SK-N-SH (cell line): ENCODE measurements around the gene PARVB. TPM values are rescaled to one million over a fixed set of nuclear protein-coding genes. Genes with fewer than 3 reads are reported as not detected.

Experiments
- CTCF ChIA-PET: fragments of 300-600, 350-600 bp; formaldehyde crosslinking; extraction: SDS; loops from one replicate; lab custom pipeline; 2021; lab: Yijun Ruan, JAX
- POLR2A ChIA-PET: fragments of 350-600 bp; sonication (Branson Sonifier 250); formaldehyde crosslinking; extraction: SDS; loops from one replicate; lab custom pipeline; 2020; ENCODE audit warnings: antibody characterized with exemption, inconsistent platforms; lab: Yijun Ruan, JAX
- DNase-seq: peaks from one replicate; pipeline ENCODE4 v3.0.0; 2012
- H2AFZ ChIP-seq: fragments of 200-600 bp; sonication (generic); 2 replicates; pipeline ENCODE4 v1.8.1; 2016; ENCODE audit warnings: antibody characterized with exemption, mild to moderate bottlenecking, low read depth
- H3F3A ChIP-seq: fragments of 200-600 bp; sonication (generic); replicated peaks from 2 replicates; pipeline ENCODE3; 2016; ENCODE audit warnings: antibody characterized with exemption, mild to moderate bottlenecking; ENCODE audit not compliant: insufficient read depth
- H3K27ac ChIP-seq, 2 experiments: fragments of 200-500 bp in 1 of 2; fragments of 200-600 bp in 1 of 2; sonication (Bioruptor generic) in 1 of 2; sonication (generic), shearing (Covaris generic) in 1 of 2; 2 replicates each; pipeline versions ENCODE4 v1.5.1 to v1.6.1; 2014 to 2016; ENCODE audit warnings: low read depth in 2 of 2, inconsistent platforms in 1 of 2, low read length in 1 of 2, mild to moderate bottlenecking in 1 of 2, mixed read lengths in 1 of 2
- H3K27me3 ChIP-seq: fragments of 200-600 bp; sonication (generic), shearing (Covaris generic); 2 replicates; pipeline ENCODE4 v1.6.1; 2016; ENCODE audit warnings: mixed run types; ENCODE audit not compliant: insufficient read depth
- H3K36me3 ChIP-seq, 2 experiments: fragments of 200-500 bp in 1 of 2; fragments of 200-600 bp in 1 of 2; sonication (Bioruptor generic) in 1 of 2; sonication (generic) in 1 of 2; replicated peaks in 1 of 2; 2 replicates each; pipeline versions ENCODE3 to v1.5.1; 2014 to 2016; ENCODE audit warnings: low read length in 1 of 2, mild to moderate bottlenecking in 1 of 2; ENCODE audit not compliant: insufficient read depth in 2 of 2, control insufficient read depth in 1 of 2
- H3K4me1 ChIP-seq, 2 experiments: fragments of 200-500 bp in 1 of 2; fragments of 200-600 bp in 1 of 2; sonication (Bioruptor generic) in 1 of 2; sonication (generic), shearing (Covaris generic) in 1 of 2; 2 replicates each; pipeline versions ENCODE4 v1.5.1 to v1.6.1; 2014 to 2016; ENCODE audit warnings: low read depth in 1 of 2, low read length in 1 of 2, mixed run types in 1 of 2; ENCODE audit not compliant: insufficient read depth in 2 of 2, control insufficient read depth in 1 of 2
- H3K4me2 ChIP-seq: fragments of 200-600 bp; sonication (generic), shearing (Covaris generic); 2 replicates; pipeline ENCODE4 v1.6.1; 2017; ENCODE audit warnings: mixed run types
- H3K4me3 ChIP-seq, 2 experiments: fragments of 200-500 bp in 1 of 2; fragments of 200-600 bp in 1 of 2; sonication (Bioruptor generic) in 1 of 2; sonication (generic), shearing (Covaris generic) in 1 of 2; 2 replicates each; pipeline versions ENCODE4 v1.5.1 to v1.8.1; 2014 to 2016; ENCODE audit warnings: low read depth in 2 of 2, inconsistent platforms in 1 of 2, low read length in 1 of 2, mild to moderate bottlenecking in 1 of 2, mixed read lengths in 1 of 2, moderate library complexity in 1 of 2
- H3K79me2 ChIP-seq: fragments of 200-600 bp; sonication (generic); 2 replicates; pipeline ENCODE4 v1.8.1; 2017; ENCODE audit warnings: mild to moderate bottlenecking; ENCODE audit not compliant: insufficient read depth
- H3K9ac ChIP-seq: fragments of 200-600 bp; sonication (generic); 2 replicates; pipeline ENCODE4 v1.6.1; 2017; ENCODE audit warnings: mixed run types
- H3K9me2 ChIP-seq: fragments of 200-600 bp; sonication (generic); 2 replicates; pipeline ENCODE4 v1.6.1; 2017; ENCODE audit warnings: mixed run types
- H3K9me3 ChIP-seq: fragments of 200-600 bp; sonication (generic); 2 replicates; pipeline ENCODE4 v1.6.1; 2017; ENCODE audit warnings: mixed run types, mild to moderate bottlenecking, moderate library complexity
- H4K20me1 ChIP-seq: fragments of 200-600 bp; sonication (generic); 2 replicates; pipeline ENCODE4 v1.6.1; 2017; ENCODE audit warnings: mild to moderate bottlenecking, mixed run types; ENCODE audit not compliant: insufficient read depth
- CHD2 ChIP-seq: fragments of 150-350 bp; IDR thresholded peaks from 2 replicates; pipeline ENCODE4 v1.6.1; 2018; ENCODE audit warnings: low read length; ENCODE audit not compliant: partially characterized antibody
- ELF1 ChIP-seq: IDR thresholded peaks from 2 replicates; pipeline ENCODE4 v1.4.0; 2012
- EP300 ChIP-seq, 2 experiments: IDR thresholded peaks; 2 replicates each; pipeline versions ENCODE4 v1.4.0 to v1.6.1; 2012; ENCODE audit warnings: borderline replicate concordance in 1 of 2, low read depth in 1 of 2, low read length in 1 of 2
- FOXM1 ChIP-seq: IDR thresholded peaks from 2 replicates; pipeline ENCODE4 v1.4.0; 2012; ENCODE audit warnings: low read depth, mild to moderate bottlenecking
- MXI1 ChIP-seq: IDR thresholded peaks from 2 replicates; pipeline ENCODE4 v1.6.1; 2012; ENCODE audit warnings: mild to moderate bottlenecking, low read depth, low read length, improper control_type of control experiment
- NFIC ChIP-seq: IDR thresholded peaks from 2 replicates; pipeline ENCODE4 v1.4.0; 2012; ENCODE audit warnings: borderline replicate concordance
- POLR2AphosphoS5 ChIP-seq: IDR thresholded peaks from 2 replicates; pipeline ENCODE4 v1.6.1; 2012; ENCODE audit warnings: low read depth, low read length
- RAD21 ChIP-seq: IDR thresholded peaks from 2 replicates; pipeline ENCODE4 v1.6.1; 2012; ENCODE audit warnings: mild to moderate bottlenecking, low read length
- RXRA ChIP-seq: IDR thresholded peaks from 2 replicates; pipeline ENCODE4 v1.4.0; 2012; ENCODE audit warnings: low read depth, mild to moderate bottlenecking, borderline replicate concordance
- TAF1 ChIP-seq: IDR thresholded peaks from 2 replicates; pipeline ENCODE4 v1.6.1; 2012; ENCODE audit warnings: low read depth, mild to moderate bottlenecking, low read length, moderate library complexity, borderline replicate concordance
- TEAD4 ChIP-seq: IDR thresholded peaks from 2 replicates; pipeline ENCODE4 v1.4.0; 2012; ENCODE audit warnings: mild to moderate bottlenecking, borderline replicate concordance; ENCODE audit not compliant: insufficient read depth
- WGBS: methylation state at CpG from one replicate; pipeline ENCODE4 v1.1.6; 2017; ENCODE audit warnings: low lambda C conversion rate; 5-methylcytosine and 5-hydroxymethylcytosine counted together
- polyA plus RNA-seq, 3 experiments: library from polyadenylated mRNA; depleted of rRNA; stranded (reverse); fragments of >200 nt; gene quantifications; 2 replicates each; pipeline ENCODE4 v1.2.3, GENCODE V29; 2012
- TF ChIP-seq, protein P1 (sequence below): IDR thresholded peaks from 2 replicates; pipeline ENCODE4; 2012
- TF ChIP-seq, protein P2 (sequence below): fragments of 200-600 bp; sonication (generic); IDR thresholded peaks from 2 replicates; pipeline ENCODE4 v1.6.1; 2017; ENCODE audit warnings: antibody characterized with exemption, mild to moderate bottlenecking, moderate library complexity
- TF ChIP-seq, protein P3 (sequence below): IDR thresholded peaks from 2 replicates; pipeline ENCODE4 v1.4.0; 2012; ENCODE audit warnings: low read depth, borderline replicate concordance
- TF ChIP-seq, protein P4 (sequence below): fragments of 150-350 bp; IDR thresholded peaks from 2 replicates; pipeline ENCODE4 v1.6.1; 2016; ENCODE audit warnings: mild to moderate bottlenecking, low read depth, low read length

PARVB gene
- polyA plus RNA-seq, 1 of the 3 experiments (the other 2 are of a cell fraction), result 87.8 TPM

DNA sequence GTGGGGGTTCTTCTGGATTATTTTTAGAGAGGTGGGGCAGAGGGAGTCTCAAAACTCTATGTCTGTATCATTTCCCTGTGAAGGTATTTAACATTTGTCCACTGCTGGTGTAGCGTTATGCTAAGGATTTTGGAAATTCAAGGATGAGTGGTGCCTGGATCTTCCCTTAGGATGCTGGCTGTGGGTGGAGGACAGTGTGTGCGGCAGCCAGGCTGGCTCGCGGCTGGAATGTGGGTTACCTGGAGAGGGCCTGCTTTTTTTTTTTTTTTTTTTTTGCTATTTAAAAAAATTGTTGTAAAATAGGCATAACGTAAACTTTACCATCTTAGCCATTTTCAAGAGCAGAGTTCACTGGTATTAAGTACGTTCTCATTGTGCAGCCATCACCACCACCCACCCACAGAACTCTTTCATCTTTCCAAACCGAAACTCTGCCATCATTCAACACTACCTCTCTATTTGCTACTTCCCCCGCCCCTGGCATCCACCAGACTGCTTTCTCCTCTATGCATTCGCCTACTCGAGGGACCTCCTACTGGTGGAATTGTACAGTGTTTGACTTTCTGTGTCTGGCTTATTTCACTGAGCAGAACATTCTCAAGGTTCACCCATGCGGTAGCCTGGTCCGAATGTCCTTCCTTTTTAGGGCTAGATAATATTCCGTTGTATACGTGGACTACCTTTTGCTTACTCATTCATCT lies 67.1 kb downstream of the PARVB start:
- 93% methylated on average over 14 of the region's 14 CpGs for WGBS
- Histone ChIP-seq H3K4me2 (no peak overlapping the region), H3K9me2 (no peaks in the 10 kb centered on the region), H3K79me2 (no peaks in the 10 kb centered on the region), H3K4me3 (no peak overlapping the region), H2AFZ (no peak overlapping the region), H3K9me3 (no peaks in the 10 kb centered on the region), H3K9ac (no peak overlapping the region), H3K27me3 (no peaks in the 10 kb centered on the region), H3K27ac (no peak overlapping the region)
- CTCF ChIA-PET, result interaction anchor here (1.8 to 10.5 kb wide), 2 partner anchors 10 to 99 kb away, joined by 11 to 234 read pairs; no protein-coding TSS in a partner anchor
- peak; percentile 59 for DNase-seq
- POLR2A ChIA-PET, result no interaction called here
- TF ChIP-seq MXI1 (no peak), RXRA (no peak), RAD21 (peak; percentile 19; the same call in 1 of the 2 replicates), CHD2 (no peak), NFIC (no peak)
- TF ChIP-seq, protein P1, sequence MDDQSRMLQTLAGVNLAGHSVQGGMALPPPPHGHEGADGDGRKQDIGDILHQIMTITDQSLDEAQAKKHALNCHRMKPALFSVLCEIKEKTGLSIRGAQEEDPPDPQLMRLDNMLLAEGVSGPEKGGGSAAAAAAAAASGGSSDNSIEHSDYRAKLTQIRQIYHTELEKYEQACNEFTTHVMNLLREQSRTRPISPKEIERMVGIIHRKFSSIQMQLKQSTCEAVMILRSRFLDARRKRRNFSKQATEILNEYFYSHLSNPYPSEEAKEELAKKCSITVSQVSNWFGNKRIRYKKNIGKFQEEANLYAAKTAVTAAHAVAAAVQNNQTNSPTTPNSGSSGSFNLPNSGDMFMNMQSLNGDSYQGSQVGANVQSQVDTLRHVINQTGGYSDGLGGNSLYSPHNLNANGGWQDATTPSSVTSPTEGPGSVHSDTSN, result no peak
- TF ChIP-seq, protein P2, sequence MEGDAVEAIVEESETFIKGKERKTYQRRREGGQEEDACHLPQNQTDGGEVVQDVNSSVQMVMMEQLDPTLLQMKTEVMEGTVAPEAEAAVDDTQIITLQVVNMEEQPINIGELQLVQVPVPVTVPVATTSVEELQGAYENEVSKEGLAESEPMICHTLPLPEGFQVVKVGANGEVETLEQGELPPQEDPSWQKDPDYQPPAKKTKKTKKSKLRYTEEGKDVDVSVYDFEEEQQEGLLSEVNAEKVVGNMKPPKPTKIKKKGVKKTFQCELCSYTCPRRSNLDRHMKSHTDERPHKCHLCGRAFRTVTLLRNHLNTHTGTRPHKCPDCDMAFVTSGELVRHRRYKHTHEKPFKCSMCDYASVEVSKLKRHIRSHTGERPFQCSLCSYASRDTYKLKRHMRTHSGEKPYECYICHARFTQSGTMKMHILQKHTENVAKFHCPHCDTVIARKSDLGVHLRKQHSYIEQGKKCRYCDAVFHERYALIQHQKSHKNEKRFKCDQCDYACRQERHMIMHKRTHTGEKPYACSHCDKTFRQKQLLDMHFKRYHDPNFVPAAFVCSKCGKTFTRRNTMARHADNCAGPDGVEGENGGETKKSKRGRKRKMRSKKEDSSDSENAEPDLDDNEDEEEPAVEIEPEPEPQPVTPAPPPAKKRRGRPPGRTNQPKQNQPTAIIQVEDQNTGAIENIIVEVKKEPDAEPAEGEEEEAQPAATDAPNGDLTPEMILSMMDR, result peak; percentile 45
- TF ChIP-seq, all 33 proteins: peak for 2
- Histone ChIP-seq H3F3A (no peaks in the 10 kb centered on the region), H4K20me1 (no peaks in the 10 kb centered on the region), H3K4me1 (no peaks in the 10 kb centered on the region), H3K36me3 (no peaks in the 10 kb centered on the region)

DNA sequence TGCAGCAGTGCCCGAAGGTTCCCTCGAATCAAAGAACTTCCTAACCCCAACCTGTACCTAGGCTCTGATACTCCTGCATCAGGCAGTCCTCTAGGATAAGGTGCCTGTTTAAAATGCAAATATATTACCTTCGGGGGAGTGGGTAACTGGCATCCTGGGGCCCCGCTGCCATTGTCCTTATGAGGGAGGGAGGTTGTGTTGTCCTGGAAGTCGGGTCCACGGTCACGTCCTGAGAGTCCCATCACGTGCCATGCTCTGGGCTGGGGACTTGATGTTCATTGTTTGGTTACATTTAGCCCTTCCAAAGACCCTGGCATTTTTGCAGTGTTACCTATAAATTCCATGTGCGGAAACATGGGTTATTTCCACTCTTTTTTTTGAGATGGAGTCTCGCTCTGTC lies 67.6 kb downstream of the PARVB start:
- Histone ChIP-seq H3K79me2 (no peaks in the 10 kb centered on the region), H3K27ac (no peak overlapping the region), H3K4me2 (no peak overlapping the region), H3K9me3 (no peaks in the 10 kb centered on the region), H2AFZ (no peak overlapping the region), H3K4me1 (no peaks in the 10 kb centered on the region), H3K27me3 (no peaks in the 10 kb centered on the region), H3F3A (no peaks in the 10 kb centered on the region), H4K20me1 (no peaks in the 10 kb centered on the region), H3K9ac (no peak overlapping the region), H3K36me3 (no peaks in the 10 kb centered on the region), H3K9me2 (no peaks in the 10 kb centered on the region), H3K4me3 (no peak overlapping the region)
- ChIA-PET POLR2A (no interaction called here), CTCF (no interaction called here)
- no peak for DNase-seq
- no peak for TF ChIP-seq RXRA
- TF ChIP-seq, protein P3, sequence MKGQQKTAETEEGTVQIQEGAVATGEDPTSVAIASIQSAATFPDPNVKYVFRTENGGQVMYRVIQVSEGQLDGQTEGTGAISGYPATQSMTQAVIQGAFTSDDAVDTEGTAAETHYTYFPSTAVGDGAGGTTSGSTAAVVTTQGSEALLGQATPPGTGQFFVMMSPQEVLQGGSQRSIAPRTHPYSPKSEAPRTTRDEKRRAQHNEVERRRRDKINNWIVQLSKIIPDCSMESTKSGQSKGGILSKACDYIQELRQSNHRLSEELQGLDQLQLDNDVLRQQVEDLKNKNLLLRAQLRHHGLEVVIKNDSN, result no peak
- TF ChIP-seq ELF1, result no peak
- no peak for TF ChIP-seq EP300 (IDR thresholded peaks at IDR 0.05; ENCODE audit: borderline replicate concordance in 1 of 2, low read depth in 1 of 2, low read length in 1 of 2)
- TF ChIP-seq, protein P4, sequence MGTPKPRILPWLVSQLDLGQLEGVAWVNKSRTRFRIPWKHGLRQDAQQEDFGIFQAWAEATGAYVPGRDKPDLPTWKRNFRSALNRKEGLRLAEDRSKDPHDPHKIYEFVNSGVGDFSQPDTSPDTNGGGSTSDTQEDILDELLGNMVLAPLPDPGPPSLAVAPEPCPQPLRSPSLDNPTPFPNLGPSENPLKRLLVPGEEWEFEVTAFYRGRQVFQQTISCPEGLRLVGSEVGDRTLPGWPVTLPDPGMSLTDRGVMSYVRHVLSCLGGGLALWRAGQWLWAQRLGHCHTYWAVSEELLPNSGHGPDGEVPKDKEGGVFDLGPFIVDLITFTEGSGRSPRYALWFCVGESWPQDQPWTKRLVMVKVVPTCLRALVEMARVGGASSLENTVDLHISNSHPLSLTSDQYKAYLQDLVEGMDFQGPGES, result no peak
- TF ChIP-seq TAF1, result no peak
- TF ChIP-seq RAD21, result no peak
- TF ChIP-seq POLR2AphosphoS5, result no peak
- TF ChIP-seq FOXM1, result no peak
- TF ChIP-seq TEAD4, result no peak
- 93% methylated on average over 8 of the region's 10 CpGs for WGBS
